ENCODE results near the gene TARBP1. TPM values are rescaled to one million over a fixed set of nuclear protein-coding genes. Genes with fewer than 3 reads are reported as not detected.

TARBP1 gene
- total RNA-seq, 1 donor from 2014 or later, result 15.0 TPM

DNA sequence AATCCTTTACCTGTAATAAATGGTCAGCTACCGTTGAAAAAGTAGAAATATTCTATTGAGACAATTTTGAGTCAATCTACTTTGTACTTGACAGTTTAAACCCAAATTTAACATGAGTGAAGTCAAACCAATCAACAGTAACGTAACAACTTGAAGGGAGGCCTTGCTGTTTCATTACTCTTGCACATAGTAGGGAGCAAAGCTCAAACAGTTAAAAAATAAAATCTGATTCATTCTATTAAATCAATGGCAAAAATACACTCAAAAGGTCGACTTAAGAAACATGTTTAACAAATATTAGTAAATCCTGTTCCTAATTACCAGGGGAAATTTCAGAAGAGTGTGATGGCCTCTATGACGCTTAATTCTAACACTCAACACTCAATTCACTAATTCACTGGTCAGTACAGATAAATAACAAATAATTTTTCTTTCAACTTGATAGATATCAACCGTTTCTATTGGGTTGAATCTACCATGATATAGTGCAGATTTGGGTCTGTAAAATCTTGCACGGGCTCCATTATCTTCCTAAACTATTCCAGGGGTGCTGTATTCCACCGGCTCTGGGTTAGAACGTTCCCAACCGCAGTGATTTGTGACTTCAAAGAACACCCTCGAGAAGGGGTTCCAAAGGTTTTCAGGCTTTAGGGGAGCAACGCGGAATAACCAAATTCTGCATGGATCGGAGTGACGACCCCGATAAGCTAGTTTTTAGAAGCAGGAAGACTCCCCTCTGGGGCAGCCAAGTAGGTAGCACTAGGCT lies 1.4 kb downstream of the TARBP1 start:
- peaks cover 2% of the 10 kb centered on the region for H3K27me3 ChIP-seq (ENCODE audit: control insufficient read depth, insufficient read depth, low read length)
- DNase-seq (ENCODE audit: low read depth) (no peak), FAIRE-seq (no peak)
- TF ChIP-seq CTCF (IDR thresholded peaks at IDR 0.05; ENCODE audit: insufficient read depth, low read length, severe bottlenecking), result no peak
- peak overlapping the region; percentile 51 for H3K4me3 ChIP-seq (ENCODE audit: low read depth, low read length)
- H3K36me3 ChIP-seq (ENCODE audit: control insufficient read depth, insufficient read depth, low read length), result no peaks in the 10 kb centered on the region

- Histone ChIP-seq H3K27me3 (ENCODE audit: control insufficient read depth, insufficient read depth, low read length) (no peaks in the 10 kb centered on the region), H3K4me3 (ENCODE audit: low read depth, low read length) (no peak overlapping the region), H3K36me3 (ENCODE audit: control insufficient read depth, insufficient read depth, low read length) (no peaks in the 10 kb centered on the region)
- no peak for TF ChIP-seq CTCF (IDR thresholded peaks at IDR 0.05; ENCODE audit: insufficient read depth, low read length, severe bottlenecking)
- DNase-seq (ENCODE audit: low read depth) (no peak), FAIRE-seq (no peak)
Measured at GRCh38 chr1:234476172-234476571, 2.8 kb downstream of the TARBP1 start.

GRCh38 chr1:234475167-234475793 lies 3.7 kb downstream of the TARBP1 start:
- Histone ChIP-seq H3K4me3 (ENCODE audit: low read depth, low read length) (no peak overlapping the region), H3K27me3 (ENCODE audit: control insufficient read depth, insufficient read depth, low read length) (no peaks in the 10 kb centered on the region), H3K36me3 (ENCODE audit: control insufficient read depth, insufficient read depth, low read length) (no peaks in the 10 kb centered on the region)
- TF ChIP-seq CTCF (IDR thresholded peaks at IDR 0.05; ENCODE audit: insufficient read depth, low read length, severe bottlenecking), result no peak
- FAIRE-seq (no peak), DNase-seq (ENCODE audit: low read depth) (no peak)

DNA sequence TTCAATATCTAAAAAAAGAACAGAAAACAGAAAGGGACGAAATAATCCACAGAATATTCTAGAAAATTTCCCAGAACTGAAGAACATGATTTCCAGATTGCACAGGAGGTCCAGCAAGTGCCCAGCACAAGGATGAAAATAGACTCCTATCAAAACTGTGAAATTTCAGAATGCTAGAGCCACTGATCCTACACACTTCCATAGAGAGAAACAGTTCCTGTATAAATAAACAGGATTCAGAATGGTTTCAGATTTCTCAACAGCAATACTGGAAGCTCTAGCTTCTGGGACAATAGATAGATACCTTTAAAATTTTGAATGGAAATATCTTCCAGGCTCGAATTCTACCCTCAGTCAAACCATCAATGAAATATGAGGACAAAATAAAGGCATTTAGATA lies 4.6 kb downstream of the TARBP1 start:
- no peak for FAIRE-seq
- no peaks in the 10 kb centered on the region for H3K36me3 ChIP-seq (ENCODE audit: control insufficient read depth, insufficient read depth, low read length)

GRCh38 chr1:234473118-234473517 lies 5.9 kb downstream of the TARBP1 start:
- FAIRE-seq (no peak), DNase-seq (ENCODE audit: low read depth) (no peak)
- no peak overlapping the region for H3K4me3 ChIP-seq (ENCODE audit: low read depth, low read length)
- TF ChIP-seq CTCF (IDR thresholded peaks at IDR 0.05; ENCODE audit: insufficient read depth, low read length, severe bottlenecking), result no peak
- no peaks in the 10 kb centered on the region for H3K27me3 ChIP-seq (ENCODE audit: control insufficient read depth, insufficient read depth, low read length)
- no peaks in the 10 kb centered on the region for H3K36me3 ChIP-seq (ENCODE audit: control insufficient read depth, insufficient read depth, low read length)

More for the DNA sequence above, 4.6 kb downstream of the TARBP1 start:
- DNase-seq (ENCODE audit: low read depth), result no peak
- Histone ChIP-seq H3K27me3 (ENCODE audit: control insufficient read depth, insufficient read depth, low read length) (no peaks in the 10 kb centered on the region), H3K4me3 (ENCODE audit: low read depth, low read length) (no peak overlapping the region)
- TF ChIP-seq CTCF (IDR thresholded peaks at IDR 0.05; ENCODE audit: insufficient read depth, low read length, severe bottlenecking), result no peak

Data from bronchial epithelial cell (primary cell).